ENCODE measurements around the gene TET2.

TET2 gene

GRCh38 chr4:105146276-105147015 is at the start of gene TET2:
TET2 (plus strand) TSS chr4:105146876; CDS start chr4:105233943, 87,067 bp downstream.
- peak; percentile 45 for DNase-seq (ENCODE audit: low read depth)

DNA sequence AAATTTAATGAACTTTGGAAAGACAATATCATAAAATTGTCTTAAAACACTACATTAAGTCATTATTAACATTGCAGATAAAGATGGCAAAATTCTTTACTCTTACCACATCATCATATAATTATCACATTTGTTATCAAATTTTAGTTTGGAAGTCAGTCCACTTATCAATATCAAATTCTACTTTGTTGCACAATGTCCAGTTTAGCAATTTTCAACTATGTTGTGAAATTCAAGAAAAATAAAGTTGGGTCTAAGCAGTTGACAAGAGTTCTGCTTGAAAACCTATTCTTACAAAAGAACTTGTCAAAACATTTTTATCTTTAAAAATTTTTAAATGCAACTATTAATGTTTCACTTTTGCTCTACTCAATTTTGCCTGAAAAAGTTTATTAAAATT is 44.7 kb upstream of the TET2 start:
- DNase-seq (ENCODE audit: low read depth) = no peak

DNA sequence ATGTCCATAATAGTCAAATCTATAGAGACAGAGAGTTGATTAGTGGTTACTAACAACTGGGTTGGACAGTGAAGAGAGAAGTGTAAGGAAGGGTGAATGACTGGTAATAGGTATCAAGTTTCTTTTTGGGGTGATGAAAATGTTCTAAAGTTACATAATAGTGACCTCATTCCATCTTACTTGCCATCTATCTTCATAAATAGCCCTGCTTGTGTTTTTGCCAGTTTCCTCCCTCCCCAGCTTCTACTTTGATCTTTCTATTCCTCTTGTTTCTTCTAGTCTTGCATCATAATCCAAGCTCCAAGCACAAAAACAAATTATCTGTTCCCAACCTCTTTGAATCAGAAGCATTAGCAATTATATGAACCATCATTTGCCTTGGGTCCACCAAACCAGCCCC is 40.2 kb upstream of the TET2 start:
- DNase-seq (ENCODE audit: low read depth) = no peak

GRCh38 chr4:105107095-105107856 is 39.4 kb upstream of the TET2 start:
- no peak for DNase-seq (ENCODE audit: low read depth)

- no peak for DNase-seq (ENCODE audit: low read depth)
Measured at GRCh38 chr4:105108971-105109370, 37.7 kb upstream of the TET2 start.

- DNase-seq (ENCODE audit: low read depth) = no peak
Measured at GRCh38 chr4:105112274-105112673, 34.4 kb upstream of the TET2 start.

DNA sequence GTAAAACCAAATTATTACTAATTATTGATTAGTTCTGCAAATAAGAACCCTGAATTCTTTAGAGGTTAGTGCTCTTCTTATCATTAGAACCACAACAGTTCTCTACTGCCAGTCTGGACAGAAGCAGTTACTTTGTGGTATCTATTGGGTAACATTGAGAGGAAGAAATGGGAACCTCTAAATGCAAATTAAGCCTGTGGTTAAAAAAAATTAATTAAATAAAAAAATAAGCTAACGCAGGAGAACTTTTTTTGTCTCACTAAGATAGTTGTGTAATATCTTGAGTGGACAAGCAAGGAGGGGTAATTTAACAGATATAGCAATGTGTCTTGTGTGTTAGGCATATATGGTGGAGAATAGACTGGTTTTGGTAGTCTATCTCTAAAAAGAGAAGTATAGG is 32.9 kb upstream of the TET2 start:
- DNase-seq (ENCODE audit: low read depth) = no peak

- DNase-seq (ENCODE audit: low read depth) = no peak
Measured at GRCh38 chr4:105116616-105117319, 29.9 kb upstream of the TET2 start.

GRCh38 chr4:105119356-105119755 is 27.3 kb upstream of the TET2 start:
- no peak for DNase-seq (ENCODE audit: low read depth)

DNA sequence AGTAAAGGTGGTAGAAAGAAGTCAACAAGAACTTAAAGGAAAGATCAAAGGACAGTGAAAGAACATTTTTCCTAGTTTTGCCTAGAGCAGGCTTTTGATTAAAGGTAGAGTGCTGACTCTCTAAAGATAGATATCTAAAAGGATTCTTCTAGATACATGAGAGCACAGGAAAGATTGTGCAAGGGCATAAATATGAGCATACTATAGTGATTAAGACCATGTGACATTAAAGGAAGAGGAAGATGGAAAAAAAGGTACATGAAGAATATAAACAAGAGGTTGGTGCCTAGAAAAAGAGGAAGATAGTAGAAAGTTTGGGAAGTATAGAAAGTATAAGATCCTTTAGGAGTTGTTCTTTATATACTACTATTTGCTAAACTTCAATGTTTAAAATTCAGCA is 26.1 kb upstream of the TET2 start:
- no peak for DNase-seq (ENCODE audit: low read depth)

- no peak for DNase-seq (ENCODE audit: low read depth)
Measured at GRCh38 chr4:105122350-105122749, 24.3 kb upstream of the TET2 start.

DNA sequence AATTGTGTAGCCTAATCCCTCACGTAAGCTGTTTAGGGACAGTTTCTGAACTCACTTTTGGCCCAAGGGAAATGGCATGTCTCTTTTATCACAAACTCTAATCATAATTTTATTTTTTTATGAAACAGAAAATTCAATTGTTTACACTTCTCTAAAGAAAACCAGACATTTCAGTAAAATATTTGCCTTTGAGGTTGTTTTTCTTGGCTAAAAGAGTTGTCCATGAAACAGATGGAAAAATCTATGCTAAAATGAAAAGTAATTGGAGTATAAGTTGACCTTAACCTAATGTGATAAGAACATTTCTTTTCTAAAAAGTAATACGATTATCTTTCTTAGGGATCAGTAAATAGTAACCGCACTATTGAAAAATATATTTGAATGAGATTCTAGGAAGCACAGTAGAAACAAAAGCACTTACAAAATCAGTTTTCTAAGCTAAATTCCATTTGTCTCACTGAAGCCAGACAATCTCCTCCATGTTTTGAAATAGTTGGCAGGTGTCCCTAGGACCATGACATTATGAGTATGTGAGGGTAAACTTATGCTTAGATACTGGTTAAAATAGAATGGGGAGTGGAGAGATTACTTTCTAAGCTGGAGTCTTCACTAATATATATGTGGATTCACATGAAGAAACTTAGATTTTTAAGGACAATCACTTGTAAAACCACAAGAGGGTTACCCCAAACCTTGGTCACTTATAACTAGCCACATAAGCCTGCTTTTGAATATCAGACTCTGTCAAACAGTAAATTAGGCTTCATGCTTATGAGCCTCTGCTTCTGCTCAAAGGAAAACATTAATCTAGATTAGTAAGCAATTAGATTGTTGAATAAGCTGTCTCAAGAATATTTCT is 20.1 kb upstream of the TET2 start:
- no peak for DNase-seq (ENCODE audit: low read depth)

- DNase-seq (ENCODE audit: low read depth) = no peak
Measured at GRCh38 chr4:105127170-105127445, 19.6 kb upstream of the TET2 start.

- DNase-seq (ENCODE audit: low read depth) = no peak
Measured at GRCh38 chr4:105128208-105128607, 18.5 kb upstream of the TET2 start.

GRCh38 chr4:105129286-105130040 is 17.2 kb upstream of the TET2 start:
- DNase-seq (ENCODE audit: low read depth) = no peak

DNA sequence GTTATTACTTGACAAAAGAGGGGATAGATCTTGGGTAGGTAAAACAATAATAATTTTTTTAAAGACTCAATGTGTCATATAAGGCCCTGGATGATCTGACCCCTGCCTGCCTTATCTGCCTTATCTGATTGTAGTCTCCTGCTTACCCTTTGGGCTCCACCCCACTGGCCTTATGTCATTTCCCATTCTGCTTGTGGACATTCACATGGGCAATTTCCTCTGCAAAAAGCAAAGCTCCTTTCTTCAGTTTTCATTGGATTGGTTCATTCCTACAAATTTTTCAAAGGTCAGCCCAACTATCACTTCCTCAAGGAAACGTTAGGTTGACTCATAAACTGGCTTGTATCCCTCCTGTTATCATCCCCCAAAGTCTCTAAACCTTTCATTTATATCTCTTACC is 15.7 kb upstream of the TET2 start:
- no peak for DNase-seq (ENCODE audit: low read depth)

- DNase-seq (ENCODE audit: low read depth) = no peak
Measured at GRCh38 chr4:105133976-105134375, 12.7 kb upstream of the TET2 start.

GRCh38 chr4:105135785-105136184 is 10.9 kb upstream of the TET2 start:
- no peak for DNase-seq (ENCODE audit: low read depth)

DNA sequence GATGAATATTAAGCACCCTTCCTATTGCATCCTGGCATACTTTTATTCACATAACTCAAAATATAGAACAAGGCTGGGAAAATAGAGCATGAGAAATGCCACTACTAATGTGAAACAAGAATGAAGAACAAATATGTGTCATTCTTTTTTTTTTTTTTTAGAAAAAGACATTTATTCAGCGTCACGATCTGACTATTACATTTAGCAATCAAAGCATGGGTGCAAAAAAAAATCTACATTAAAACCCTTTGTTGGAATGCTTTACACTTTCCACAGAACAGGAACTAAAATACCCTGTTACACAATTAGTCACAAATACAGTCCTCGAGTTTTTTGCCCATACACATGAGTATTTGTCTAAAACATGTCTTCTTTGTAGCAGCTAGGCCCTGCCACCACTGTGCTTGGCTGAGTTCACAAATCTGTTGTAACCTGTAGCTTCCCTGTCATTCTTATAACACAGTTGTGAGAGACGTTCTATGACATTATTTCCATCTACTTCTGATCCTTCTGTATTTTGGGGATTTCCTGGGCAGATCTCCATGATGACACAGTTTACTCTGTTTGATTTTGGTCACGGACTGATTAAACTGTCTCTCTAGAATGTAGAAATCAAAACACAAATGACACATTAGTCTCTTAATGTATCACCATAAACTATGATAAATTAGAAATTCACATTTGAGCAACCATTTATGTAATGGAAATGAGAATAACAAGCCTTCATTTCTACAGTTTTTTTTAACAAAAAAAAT is 9.4 kb upstream of the TET2 start:
- DNase-seq (ENCODE audit: low read depth) = no peak

DNA sequence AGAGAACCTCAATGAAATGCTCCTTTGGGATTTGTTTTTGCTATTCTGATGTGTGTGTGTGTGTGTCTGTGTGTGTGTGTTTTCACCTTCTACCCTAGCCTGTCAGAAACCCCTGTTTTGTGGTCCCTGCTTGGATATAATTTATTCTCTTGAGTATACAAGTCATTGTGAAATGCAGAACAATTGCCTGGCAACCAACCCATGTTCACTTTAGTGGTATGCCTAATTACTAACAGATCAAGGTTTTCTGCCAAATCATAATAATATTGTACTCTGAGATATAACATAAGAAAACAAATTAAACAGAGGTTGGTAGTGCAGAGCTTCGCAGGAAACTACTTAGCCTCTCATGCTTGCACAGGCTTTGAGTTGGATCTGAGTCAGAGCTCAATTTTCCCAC is 7.0 kb upstream of the TET2 start:
- DNase-seq (ENCODE audit: low read depth) = no peak
